ENCODE data around the gene ADGRF3. TPM values are rescaled to one million over a fixed set of nuclear protein-coding genes. Genes with fewer than 3 reads are reported as not detected.

ADGRF3 gene
- total and polyA plus RNA-seq, 2 of the 13 experiments (the other 11 are each of a cell fraction or from before 2014, with no cell fraction given): 0.40 to 1.5 TPM

DNA sequence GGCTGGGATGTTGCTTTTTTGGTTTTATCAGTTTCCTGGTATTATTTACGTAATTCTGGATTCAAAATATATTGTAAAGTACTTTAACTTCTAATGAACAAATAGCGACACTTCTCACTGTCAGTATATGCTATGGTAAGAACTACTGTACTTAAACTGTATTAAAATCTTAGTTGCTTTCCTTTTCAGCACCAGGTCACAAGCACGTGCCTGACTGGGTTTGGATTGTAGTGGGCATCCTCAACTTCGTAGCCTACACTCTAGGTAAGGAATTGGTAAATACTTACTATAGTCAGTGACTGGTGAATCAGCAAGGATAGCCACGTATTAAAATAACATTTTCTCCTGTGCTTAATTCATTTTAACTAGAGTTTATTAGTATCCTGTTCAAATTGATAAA is 20.4 kb upstream of the ADGRF3 start:
- H3K4me2 ChIP-seq (ENCODE audit: low read depth, low read length): no peak overlapping the region
- peaks cover 20% of the 10 kb centered on the region; the same call in 1 of the 2 replicates for H4K20me1 ChIP-seq (ENCODE audit: insufficient read depth, low read length)
- H3K4me3 ChIP-seq (replicated peaks in 1 of 3; ENCODE audit: insufficient read depth in 1 of 3, low read depth in 2 of 3, low read length in 3 of 3): no peak overlapping the region
- WGBS (ENCODE audit: low lambda C conversion rate): 97% methylated on average over 5 of the region's 5 CpGs
- H3K27ac ChIP-seq (ENCODE audit: extremely low read length, insufficient read depth, low read length): no peak overlapping the region
- H3K27me3 ChIP-seq (ENCODE audit: control insufficient read depth in 1 of 2, insufficient read depth in 2 of 2, low read length in 2 of 2): no peaks in the 10 kb centered on the region
- ChIA-PET POLR2A (interaction anchor here (1.6 kb wide), 1 partner anchor 21 kb away, joined by 5 read pairs; the partner anchor contains the start of gene SELENOI), CTCF (ENCODE audit: low intra/inter-chr PET ratio, low total read pairs) (no interaction called here)
- H3K79me2 ChIP-seq (ENCODE audit: insufficient read depth, low read length): peaks cover 25% of the 10 kb centered on the region
- no peak for DNase-seq (ENCODE audit: low spot score)
- no peak for ATAC-seq
- no TSS peak for BruUV-seq (replicated peaks)
- no peak overlapping the region for H2AFZ ChIP-seq (ENCODE audit: low read length)
- intact Hi-C loops (cut with micrococcal nuclease; ENCODE audit: unreplicated experiment): no loop called here
- H3K9ac ChIP-seq (ENCODE audit: insufficient read depth, low read depth, low read length): no peak overlapping the region
- H3K4me1 ChIP-seq (ENCODE audit: insufficient read depth, low read length): peaks cover 29% of the 10 kb centered on the region
- no peak for FAIRE-seq
- H3K9me3 ChIP-seq (ENCODE audit: low read length): no peaks in the 10 kb centered on the region
- in situ Hi-C loops (cut with HindIII; ENCODE audit: extremely low pct_ligation_motif_present, low pct_unique_long_range_greater_than_20kb): no loop called here
- peaks cover 7 to 37% of the 10 kb centered on the region in 2 experiments for H3K36me3 ChIP-seq (replicated peaks in 1 of 2; ENCODE audit: control insufficient read depth in 1 of 2, insufficient read depth in 2 of 2, low read length in 2 of 2)
- TF ChIP-seq, protein P1, sequence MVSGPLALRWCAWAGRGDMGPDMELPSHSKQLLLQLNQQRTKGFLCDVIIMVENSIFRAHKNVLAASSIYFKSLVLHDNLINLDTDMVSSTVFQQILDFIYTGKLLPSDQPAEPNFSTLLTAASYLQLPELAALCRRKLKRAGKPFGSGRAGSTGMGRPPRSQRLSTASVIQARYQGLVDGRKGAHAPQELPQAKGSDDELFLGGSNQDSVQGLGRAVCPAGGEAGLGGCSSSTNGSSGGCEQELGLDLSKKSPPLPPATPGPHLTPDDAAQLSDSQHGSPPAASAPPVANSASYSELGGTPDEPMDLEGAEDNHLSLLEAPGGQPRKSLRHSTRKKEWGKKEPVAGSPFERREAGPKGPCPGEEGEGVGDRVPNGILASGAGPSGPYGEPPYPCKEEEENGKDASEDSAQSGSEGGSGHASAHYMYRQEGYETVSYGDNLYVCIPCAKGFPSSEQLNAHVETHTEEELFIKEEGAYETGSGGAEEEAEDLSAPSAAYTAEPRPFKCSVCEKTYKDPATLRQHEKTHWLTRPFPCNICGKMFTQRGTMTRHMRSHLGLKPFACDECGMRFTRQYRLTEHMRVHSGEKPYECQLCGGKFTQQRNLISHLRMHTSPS (CRISPR knock-in tag; IDR thresholded peaks at IDR 0.05; ENCODE audit: low read depth): no peak
- TF ChIP-seq, protein P2, sequence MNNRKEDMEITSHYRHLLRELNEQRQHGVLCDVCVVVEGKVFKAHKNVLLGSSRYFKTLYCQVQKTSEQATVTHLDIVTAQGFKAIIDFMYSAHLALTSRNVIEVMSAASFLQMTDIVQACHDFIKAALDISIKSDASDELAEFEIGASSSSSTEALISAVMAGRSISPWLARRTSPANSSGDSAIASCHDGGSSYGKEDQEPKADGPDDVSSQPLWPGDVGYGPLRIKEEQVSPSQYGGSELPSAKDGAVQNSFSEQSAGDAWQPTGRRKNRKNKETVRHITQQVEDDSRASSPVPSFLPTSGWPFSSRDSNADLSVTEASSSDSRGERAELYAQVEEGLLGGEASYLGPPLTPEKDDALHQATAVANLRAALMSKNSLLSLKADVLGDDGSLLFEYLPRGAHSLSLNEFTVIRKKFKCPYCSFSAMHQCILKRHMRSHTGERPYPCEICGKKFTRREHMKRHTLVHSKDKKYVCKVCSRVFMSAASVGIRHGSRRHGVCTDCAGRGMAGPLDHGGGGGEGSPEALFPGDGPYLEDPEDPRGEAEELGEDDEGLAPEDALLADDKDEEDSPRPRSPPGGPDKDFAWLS (CRISPR knock-in tag; IDR thresholded peaks at IDR 0.05; ENCODE audit: borderline replicate concordance): no peak
- TF ChIP-seq NPAS2 (CRISPR knock-in tag; IDR thresholded peaks at IDR 0.05; ENCODE audit: borderline replicate concordance) (no peak), TARDBP (CRISPR knock-in tag; IDR thresholded peaks at IDR 0.05) (no peak), ZFP36L1 (CRISPR knock-in tag; IDR thresholded peaks at IDR 0.05) (no peak), ZNF407 (CRISPR knock-in tag; IDR thresholded peaks at IDR 0.05; ENCODE audit: not compliant biosample characterization) (no peak), ZFP41 (CRISPR knock-in tag; IDR thresholded peaks at IDR 0.05; ENCODE audit: borderline replicate concordance) (no peak), NFIB (CRISPR knock-in tag; IDR thresholded peaks at IDR 0.05; ENCODE audit: borderline replicate concordance) (no peak)
